ENCODE results near the gene HS3ST6. TPM values are rescaled to one million over a fixed set of nuclear protein-coding genes. Genes with fewer than 3 reads are reported as not detected.
A peak's percentile ranks its signal among the peaks of the same experiment; 100 is the strongest.

The HS3ST6 gene
- total and polyA plus RNA-seq, 9 of the 15 experiments (the other 6 are each of a cell fraction or from before 2014, with no cell fraction given): not detected

DNA sequence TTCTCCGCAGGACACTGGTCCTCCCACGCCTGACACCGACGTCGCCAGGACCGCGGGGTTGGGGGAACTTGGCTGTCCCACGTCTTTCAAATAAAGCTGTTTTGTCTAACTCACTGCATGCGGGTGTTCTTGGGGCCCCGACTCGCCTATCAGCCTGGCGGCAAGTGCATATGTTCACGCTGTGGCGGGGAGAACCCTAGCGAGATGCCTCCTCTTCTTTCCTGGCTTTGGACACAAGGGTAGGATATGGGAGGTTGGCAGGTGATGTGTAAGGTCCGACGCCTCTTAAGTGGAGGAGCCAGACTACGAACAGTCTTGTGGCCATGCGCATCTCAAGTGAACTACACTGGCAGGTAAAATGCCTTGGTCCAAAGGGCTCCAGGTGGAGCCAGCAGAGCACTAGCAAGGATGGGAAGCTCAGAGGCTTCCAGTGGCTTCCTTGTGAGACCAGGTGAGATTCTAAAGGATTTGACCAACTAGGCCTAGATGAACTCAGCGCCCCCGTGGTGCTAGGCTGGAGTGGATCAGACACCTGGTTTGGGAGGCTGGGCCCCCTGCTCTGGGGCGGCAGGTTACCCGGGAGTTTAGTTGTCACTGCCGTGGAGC lies 47.3 kb upstream of the HS3ST6 start (continued):
- TF ChIP-seq ZNF280B (CRISPR knock-in tag; IDR thresholded peaks at IDR 0.05) (no peak), SMARCB1 (IDR thresholded peaks at IDR 0.05; ENCODE audit: insufficient read length, low read depth) (no peak), KDM4B (IDR thresholded peaks at IDR 0.05; ENCODE audit: borderline replicate concordance in 2 of 2, low read depth in 1 of 2) (no peak), ARID4B (CRISPR knock-in tag; IDR thresholded peaks at IDR 0.05) (no peak; the same call in 1 of the 2 replicates), GTF2A2 (tag; IDR thresholded peaks at IDR 0.05) (no peak), ZC3H4 (CRISPR knock-in tag; IDR thresholded peaks at IDR 0.05; ENCODE audit: borderline replicate concordance) (0 out of 2 replicates have a peak, but pooled peaks have one; percentile 71), TAF15 (IDR thresholded peaks at IDR 0.05; ENCODE audit: low read depth, low read length) (no peak), LARP7 (IDR thresholded peaks at IDR 0.05) (no peak), BRCA1 (IDR thresholded peaks at IDR 0.05) (no peak), BRCA1 (CRISPR knock-in tag; IDR thresholded peaks at IDR 0.05) (no peak), RERE (CRISPR knock-in tag; IDR thresholded peaks at IDR 0.05; ENCODE audit: borderline replicate concordance) (peak; percentile 5; the same call in 1 of the 2 replicates), DIDO1 (tag; IDR thresholded peaks at IDR 0.05; ENCODE audit: low read depth) (no peak), KDM5B (IDR thresholded peaks at IDR 0.05; ENCODE audit: insufficient replicate concordance, low read depth, low read length) (peak; percentile 25), SP1 (CRISPR knock-in tag; IDR thresholded peaks at IDR 0.05) (peak; percentile 43; the same call in 1 of the 2 replicates), ZBTB17 (CRISPR knock-in tag; IDR thresholded peaks at IDR 0.05) (no peak)
- TF ChIP-seq, protein P1, sequence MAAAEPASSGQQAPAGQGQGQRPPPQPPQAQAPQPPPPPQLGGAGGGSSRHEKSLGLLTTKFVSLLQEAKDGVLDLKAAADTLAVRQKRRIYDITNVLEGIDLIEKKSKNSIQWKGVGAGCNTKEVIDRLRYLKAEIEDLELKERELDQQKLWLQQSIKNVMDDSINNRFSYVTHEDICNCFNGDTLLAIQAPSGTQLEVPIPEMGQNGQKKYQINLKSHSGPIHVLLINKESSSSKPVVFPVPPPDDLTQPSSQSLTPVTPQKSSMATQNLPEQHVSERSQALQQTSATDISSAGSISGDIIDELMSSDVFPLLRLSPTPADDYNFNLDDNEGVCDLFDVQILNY (CRISPR knock-in tag; IDR thresholded peaks at IDR 0.05): 0 out of 2 replicates have a peak, but pooled peaks have one; percentile 36
